ENCODE data around the gene PTOV1. TPM values are rescaled to one million over a fixed set of nuclear protein-coding genes. Genes with fewer than 3 reads are reported as not detected.

Gene PTOV1
- polyA plus RNA-seq, 3 donors, result 278 to 373 (median 349) TPM

DNA sequence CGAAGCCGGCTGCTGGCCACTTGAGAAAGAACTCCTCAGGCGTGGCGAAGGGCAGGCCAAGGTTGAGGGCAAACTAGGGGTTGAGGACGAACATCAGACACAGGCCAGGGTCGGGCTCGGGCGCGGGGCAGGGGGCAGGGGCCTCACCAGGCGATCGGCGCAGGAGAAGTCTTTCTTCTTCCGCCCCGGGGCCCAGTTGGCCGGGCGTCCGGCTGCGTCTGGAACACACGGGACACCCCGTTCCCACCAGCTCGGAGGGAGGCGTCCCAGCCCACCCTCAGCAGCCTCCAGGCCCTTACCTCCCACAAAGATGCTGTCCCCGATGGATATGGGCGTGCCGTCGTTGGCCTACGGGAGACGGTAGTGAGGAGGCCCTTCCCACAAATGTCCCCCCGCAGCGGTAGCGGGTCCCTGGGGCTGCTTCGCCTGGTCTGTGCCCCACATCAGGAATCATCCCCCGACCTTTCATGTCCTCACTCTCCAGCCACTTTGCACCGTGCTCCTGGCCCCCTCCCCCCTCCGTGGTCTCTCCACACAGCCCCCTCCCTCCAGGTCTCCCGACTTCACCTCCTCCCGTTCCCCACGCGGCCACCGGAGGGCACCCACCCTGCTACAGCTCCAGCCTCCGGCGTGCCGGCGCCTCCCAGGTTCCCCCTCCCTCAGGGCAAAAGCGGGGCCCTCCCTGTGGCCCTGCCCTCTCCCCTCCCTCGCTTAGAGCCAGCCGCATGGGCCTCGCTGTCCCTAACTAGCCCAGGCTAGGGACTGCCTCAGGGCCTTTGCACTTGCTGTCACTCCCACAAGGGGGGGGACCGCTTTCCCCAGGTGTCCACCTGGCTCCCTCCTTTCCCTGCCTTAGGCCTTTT is 11.7 kb downstream of the PTOV1 start:
- DNase-seq (ENCODE audit: extremely low read depth in 1 of 11, low read depth in 9 of 11, low spot score in 4 of 11), result no peak

DNA sequence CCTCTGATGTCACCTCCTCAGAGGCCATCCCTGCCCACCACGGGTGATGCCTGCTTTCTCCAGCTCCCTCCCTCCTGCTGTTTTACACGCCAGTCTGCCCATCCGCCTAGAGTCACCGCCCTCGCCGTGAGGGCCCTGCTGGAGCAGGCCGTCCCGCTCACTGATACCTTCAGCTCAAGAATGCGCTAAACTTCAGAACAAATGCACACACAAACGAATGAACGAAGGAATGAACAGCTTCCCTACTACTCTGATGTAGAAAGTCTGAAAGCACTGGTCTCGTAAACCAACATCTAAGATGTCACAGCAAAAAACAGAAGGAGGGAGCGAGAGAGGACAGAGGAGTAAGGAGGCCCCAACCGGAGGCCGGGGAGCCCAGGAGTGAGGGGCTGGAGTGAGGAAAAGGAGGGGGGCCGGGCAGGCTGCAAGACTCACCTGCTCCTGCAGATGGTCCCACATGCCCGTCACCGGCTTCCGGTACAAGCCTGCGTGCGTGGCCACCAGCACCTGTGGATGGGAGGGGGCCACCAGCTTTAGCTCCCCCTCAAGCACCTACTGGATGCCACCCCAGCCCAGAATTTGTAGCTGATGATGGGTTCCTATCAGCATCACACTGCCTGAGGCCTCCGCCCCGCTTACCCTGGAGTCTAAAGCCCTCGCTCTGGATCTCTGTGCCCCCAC is 12.4 kb downstream of the PTOV1 start:
- DNase-seq (ENCODE audit: extremely low read depth in 1 of 11, low read depth in 9 of 11, low spot score in 4 of 11), result no peak

DNA sequence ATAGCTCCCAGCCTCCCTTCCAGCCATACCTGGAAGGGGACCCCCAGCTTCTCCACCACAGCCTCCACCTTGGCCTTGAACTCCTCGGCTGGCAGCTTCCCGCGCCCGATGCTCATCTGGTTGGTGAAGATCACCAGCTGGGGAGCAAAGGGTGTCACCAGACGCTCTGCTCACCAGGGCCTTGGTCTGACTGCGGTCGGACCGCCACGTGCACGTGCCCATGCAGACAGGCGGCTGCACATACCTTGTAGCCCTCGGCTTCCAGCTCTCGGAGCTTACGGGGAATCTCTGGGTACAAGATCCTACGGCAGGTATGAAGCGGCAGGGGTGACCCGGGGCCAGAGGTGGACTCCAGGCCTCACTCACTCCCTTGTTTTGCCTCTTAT is 13.0 kb downstream of the PTOV1 start:
- DNase-seq (ENCODE audit: extremely low read depth in 1 of 11, low read depth in 9 of 11, low spot score in 4 of 11), result no peak

DNA sequence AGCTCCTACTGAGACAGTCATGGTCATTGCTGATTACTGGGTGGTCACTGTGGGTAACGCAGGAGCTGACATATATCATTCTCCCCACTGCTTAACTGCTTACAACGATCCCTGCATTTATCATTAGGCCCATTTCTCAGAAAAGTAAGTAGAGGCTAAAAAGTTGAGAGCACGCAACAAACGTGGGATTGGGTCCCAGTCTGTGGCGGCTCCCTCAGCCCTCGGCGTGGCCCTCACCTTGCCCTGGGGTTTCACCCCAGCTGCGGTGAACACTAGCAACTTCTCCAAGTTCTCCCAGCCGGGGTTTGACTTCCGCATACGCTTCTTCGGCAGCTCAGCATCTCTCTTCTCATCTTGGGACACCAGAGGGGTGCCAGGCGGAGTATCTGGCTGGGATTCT is 13.9 kb downstream of the PTOV1 start:
- no peak for DNase-seq (ENCODE audit: extremely low read depth in 1 of 11, low read depth in 9 of 11, low spot score in 4 of 11)

DNA sequence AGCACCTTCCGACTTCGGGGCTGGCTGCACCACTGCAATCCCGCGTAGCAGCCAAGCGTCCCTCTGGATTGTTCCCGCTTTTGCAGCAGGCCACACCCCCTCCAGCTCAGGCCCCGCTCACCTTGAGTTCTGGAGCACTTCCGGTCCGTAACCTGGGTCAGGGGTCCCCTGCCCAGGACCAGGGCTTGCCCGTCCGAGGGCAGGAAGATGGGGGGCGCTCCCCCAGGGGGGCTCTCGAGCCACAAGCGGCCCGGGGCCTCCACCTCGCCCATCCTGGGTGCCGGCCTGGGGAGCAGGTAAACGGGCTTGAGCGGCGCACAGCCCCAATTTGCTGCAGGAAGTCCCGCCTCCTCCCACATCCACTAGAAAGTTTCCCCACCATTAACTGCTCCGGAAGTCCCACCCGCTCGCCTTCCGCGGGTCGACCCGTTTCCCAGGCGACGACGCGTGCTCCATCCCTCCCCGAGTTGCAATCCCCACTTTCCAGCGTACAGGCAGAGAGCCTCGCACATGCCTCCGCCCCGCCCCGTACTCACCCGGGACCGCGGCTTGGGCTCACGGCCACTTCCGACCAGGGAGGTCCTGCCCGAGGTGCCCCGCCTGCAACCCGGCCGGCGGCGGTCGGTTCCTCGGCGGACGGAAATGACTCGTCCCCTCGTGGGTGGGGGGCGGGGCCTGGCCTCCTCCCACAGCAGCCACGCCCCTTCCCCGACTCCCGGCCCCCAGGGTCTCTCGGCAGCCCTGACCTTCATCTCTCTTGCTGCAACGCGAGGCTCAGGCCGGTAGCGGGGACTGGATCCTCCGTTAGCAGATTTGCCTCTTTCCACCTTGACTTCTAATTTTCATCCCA is 16.2 kb downstream of the PTOV1 start, which contains the start of gene PNKP:
TSS of gene PNKP (minus strand) at position 644 of the 850 bp plus-strand sequence. CDS start at position 272, 372 bp downstream.
- peak in 10 of 11 donors; percentile 79 to 90 (median 88) for DNase-seq (ENCODE audit: extremely low read depth in 1 of 11, low read depth in 9 of 11, low spot score in 4 of 11)

DNA sequence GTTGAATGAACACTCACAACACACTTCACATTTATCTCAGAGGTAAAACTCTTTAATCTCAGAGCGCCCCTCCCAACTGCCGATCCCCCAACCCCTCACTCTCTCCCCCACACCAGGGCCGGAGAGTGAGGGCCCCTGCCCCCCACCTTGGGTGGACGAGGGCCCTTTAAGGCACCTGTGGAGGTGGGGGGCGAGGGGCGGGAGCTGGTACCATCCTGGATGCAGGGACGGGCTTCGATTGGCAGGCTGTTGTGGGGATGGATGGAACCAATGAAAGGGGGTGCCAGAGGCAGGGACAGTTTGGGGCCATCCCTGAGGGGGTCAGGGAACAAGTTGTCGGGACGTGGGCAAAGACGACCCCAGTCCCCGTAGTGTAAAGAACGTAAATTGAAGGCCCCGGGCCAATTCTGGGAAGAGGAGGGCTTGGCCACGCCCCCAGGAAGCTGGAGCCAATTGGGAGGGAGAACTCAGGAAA is 18.1 kb downstream of the PTOV1 start:
- no peak for DNase-seq (ENCODE audit: extremely low read depth in 1 of 11, low read depth in 9 of 11, low spot score in 4 of 11)

DNA sequence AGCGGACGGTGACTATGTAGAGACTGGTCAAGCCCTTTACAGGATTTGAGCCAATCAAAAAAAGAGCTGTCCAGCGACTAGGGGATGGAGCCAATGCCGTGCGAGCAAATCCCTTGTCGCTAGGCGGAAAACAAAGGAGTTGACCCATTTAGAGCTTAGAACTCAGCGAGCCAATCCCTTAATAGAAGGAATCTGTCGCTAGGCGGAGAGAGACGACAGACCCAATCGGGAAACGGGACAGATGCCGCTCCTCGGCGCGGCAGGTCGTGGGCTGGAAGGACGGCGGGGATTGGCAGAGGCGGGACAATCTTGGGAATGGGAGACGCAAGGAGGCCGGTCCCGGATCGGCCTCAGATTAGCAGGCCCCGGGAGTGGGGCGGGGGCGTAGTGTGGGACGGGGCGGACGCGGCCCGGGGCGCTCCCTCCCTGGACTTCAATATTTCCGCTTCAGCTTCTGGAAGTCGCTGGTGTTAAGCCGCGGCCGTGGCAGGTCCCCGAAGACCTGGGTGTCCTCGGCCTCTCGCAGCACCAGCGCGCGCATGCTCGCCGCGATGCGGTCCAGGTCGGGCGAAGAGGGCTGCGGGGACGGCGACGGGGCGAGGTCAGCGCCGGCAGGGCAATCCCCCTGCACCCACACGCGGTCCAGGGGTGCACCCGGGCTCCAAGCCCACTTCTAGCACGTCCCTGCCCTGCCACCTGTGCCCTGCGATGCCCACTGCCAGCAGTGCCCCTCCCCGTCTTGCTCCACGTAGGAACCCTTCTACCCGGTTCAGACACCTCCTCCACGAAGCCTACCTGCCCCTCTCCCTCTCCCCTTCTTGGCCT is 18.7 kb downstream of the PTOV1 start:
- DNase-seq (ENCODE audit: extremely low read depth in 1 of 11, low read depth in 9 of 11, low spot score in 4 of 11), result peak; percentile 95 to 100 (median 99)

DNA sequence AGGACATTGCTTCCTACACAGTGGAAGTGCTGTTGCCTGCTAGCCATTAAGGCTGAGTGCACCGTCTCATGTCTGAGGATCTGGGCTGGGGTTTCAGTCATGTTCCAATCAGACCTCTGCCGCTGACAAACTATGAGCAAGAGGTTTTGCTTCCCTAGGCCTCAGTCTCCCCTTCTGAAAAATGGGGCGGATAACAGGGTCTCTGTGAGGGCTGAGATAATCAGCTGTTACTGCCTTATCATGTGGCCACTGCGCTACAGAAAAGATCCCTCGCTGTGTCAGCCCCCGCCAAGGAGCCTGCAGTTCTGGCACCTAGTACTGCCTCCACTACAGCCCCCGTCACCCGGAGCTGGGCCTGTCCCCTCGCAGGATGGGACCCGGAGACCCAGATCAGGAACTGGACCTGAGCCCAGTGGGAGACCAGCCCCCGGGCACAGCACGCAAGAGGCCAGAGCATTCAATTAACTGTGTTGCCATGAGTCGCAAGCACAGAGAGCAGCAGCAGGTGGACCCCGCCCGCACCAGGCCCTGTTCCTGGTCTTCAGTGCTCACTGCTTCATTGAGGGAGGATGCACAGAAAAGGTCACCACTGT is 19.4 kb downstream of the PTOV1 start:
- no peak for DNase-seq (ENCODE audit: extremely low read depth in 1 of 11, low read depth in 9 of 11, low spot score in 4 of 11)

DNA sequence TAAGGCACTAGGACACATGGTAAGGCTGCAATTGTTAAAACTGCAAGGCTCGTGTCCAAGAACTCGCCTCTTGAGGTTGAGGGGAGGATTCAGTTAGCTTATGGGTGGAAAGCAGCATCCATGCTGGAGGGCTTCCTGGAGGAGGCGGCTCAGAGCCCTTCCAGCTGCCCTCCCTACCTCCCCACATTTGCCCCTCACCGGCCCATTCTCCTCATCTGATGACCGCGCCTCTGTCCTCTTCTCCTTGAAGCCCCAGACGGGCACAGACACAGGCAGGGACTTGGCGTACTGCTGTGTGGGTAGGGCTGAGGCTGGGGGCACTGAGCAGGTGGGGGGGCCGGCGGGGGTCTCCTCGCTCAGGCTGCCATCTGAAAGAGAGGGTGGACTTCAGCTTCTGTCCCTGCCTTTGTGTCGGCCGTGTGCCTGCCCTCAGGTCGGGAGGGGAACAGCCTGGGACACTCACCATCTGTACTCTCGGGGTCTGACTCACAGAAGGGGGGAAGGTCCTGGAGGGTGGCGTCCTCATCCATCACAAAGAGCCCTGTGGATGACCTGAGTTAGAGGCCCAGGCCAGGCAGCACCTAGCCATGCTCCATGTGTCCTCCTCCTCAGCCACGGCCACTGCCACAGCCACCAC is 20.5 kb downstream of the PTOV1 start:
- DNase-seq (ENCODE audit: extremely low read depth in 1 of 11, low read depth in 9 of 11, low spot score in 4 of 11), result no peak

DNA sequence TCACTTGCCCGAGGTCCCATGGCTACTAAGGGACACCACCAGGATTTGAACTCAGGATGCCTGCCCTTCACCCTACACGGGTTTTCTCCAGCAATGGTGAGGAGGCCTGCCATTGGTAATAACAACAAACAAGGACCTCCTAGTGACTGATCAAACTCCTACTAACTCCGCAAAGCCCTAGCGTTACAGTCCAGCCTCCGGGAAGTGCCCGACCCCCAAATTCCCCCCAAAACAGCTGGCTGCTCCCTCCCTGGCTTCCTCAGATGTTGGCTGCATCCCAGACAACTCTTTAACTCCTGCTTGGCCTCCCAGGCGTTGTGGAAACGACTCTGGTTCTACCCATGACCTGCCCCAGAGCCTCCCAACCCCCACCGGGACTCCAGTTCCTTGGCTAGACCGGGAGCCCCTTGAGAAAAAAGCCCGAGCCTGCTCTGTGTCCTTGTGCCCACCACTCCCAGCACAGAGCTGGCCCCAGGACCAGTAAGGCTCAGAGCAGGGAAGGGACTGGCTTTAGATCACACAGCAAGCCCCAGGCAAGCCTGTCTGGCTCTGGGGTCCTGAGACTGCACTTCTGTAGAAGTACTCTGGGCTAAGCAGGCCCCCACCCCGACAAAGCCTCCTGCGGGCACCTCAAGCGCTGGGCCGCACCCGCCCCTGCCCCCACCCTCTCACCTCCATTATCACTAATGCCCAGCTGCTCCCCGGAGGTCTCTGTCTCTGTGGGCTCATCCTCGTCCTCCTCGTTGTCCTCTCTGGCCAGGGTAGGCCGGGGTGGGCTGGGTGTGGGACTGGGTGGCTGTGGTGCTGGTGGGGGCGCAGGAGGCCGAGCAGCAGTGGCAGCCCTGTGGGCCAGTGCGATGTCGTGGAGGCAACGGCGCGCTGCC is 21.5 kb downstream of the PTOV1 start:
- DNase-seq (ENCODE audit: extremely low read depth in 1 of 11, low read depth in 9 of 11, low spot score in 4 of 11), result no peak

DNA sequence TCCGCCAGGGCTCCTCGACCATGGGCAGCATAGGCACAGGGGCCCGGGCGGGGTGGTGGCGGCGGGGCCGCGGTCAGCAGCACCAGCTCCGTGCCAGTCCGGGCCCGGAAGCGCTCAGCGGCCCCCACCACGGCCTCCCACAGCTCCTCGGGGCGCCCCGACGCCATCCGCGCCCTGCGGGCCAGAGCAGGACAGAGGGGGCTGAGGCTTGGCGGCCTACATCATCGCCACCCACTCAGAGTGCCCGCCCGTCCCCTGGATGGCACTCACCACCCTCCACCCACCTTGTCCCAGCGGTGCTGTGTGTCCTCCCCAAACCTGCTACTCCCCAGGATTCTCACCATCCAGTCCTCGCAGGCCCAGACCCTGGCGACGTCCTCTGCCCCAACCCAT is 22.2 kb downstream of the PTOV1 start:
- DNase-seq (ENCODE audit: extremely low read depth in 1 of 11, low read depth in 9 of 11, low spot score in 4 of 11), result no peak

DNA sequence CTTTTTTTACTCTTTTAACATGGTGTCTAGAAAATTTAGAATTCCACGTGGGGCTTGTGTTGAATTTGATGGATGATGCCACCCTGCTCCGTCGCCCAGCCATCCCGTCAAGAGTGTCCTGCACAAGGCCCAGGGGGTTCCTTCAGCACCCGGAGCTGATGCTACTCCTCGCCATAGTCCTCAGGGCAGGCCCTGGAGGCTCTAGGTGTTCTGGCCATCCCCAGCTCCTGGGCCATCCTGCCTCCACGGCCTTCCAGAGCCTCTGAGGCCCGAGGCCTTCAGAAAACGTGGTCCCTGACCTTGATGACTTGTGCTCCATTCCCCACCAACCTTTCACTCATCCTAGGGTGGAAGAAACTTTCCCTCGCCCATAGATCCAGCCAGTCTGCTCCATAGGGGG is 22.9 kb downstream of the PTOV1 start:
- no peak for DNase-seq (ENCODE audit: extremely low read depth in 1 of 11, low read depth in 9 of 11, low spot score in 4 of 11)

DNA sequence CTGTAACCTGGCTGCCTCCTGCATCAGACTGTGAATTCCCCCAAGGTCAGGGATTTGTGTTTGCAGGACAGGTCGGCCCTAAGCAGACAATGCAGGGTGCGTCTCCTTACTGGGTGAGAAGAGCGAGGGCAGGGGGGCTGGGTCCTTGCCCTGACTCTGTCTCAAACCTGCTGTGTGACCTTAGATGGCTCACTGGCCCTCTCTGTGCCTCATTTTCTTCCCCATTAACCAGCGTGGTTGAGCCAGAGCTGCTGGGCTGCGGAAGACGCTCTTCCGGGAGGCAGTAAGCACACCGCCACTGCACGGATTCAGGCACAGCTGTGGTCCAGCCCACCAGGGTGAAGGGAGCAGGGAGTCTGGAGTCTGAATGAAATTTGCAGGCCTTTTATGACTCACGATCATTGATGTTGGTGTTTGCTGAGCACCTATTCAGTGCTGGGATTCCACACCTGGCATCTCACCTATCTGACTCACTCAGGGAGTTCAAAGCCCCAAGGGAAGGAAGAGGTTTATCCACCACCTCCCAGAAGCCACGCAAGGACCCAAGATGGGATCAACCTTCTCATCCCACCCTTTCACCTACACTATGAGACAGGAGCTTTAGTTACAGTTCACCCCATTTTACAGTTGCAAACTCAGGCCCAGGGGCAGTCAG is 23.7 kb downstream of the PTOV1 start:
- no peak for DNase-seq (ENCODE audit: extremely low read depth in 1 of 11, low read depth in 9 of 11, low spot score in 4 of 11)

DNA sequence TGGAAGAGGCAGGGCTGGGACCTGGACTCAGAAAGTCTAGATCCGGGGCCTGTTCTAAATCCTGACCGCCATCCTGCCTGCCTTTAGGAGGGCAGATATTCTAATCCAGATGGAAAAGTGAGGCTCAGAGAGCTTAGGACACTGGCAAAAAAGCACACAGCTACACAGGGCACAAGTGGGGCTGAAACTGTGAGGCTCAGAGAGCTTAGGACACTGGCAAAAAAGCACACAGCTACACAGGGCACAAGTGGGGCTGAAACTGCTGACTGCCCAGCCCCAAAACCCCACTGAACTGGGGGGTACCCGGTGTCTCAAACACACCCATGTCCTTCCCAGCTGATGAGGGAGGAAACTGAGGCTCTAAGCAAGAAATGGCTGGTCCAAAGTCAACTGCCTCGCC is 24.2 kb downstream of the PTOV1 start:
- DNase-seq (ENCODE audit: extremely low read depth in 1 of 11, low read depth in 9 of 11, low spot score in 4 of 11), result no peak

DNA sequence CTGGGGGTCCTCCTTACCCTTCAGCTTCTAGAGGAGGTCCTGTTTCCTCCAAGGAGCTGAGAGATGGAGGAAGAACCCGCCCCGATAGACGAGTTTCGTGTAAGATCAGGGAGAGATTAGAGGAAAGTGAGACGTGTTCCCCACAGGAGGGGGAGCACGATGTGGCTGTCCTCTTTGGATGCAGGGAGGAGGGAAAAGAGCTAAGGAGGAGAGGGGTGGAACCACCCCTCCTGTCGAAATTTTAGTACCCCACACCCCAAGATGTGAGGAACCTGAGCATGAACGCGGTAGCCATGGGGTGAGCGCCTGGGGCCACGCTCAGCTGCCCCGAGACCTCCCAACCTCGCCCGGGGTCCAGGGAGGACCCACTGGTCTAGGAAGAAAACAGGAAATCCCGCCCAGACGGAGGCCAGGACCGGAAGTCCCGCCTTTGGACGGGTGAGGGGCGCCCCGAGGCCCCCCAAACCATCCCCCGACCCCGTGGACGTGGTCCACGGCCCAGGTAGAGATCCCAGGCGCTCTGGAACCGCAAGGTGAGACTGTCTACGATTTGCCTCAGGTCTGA is 25.0 kb downstream of the PTOV1 start:
- DNase-seq (ENCODE audit: extremely low read depth in 1 of 11, low read depth in 9 of 11, low spot score in 4 of 11), result peak in 1 of 11 donors; percentile 70

DNA sequence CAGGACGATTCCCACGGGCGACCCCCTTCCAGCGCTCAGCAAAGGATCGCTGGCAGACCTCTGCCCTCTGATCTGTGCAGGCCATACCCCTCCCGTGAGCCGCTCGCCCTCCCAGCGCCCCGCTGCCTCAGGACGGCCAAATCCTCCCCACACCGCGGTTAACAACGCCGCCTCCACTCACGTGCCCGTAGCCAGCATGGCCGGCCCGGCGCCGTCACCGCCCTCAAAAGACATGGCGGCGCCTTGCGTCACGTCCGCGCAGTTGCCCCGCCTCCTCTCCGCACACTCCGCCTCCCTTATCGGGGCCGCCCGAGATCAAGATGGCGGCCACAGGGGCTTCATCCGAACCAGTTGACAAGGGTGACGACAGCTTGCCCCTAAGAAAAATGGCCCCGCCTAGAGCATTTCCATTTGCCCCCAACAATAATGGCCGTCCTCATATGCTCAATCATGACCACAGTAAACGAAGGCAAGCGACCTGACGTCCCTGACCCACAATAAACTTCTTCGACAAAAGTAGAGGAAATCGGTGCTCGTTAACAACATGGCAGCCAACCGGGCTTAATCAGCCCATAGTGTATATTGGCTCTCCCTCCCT is 25.6 kb downstream of the PTOV1 start:
- DNase-seq (ENCODE audit: extremely low read depth in 1 of 11, low read depth in 9 of 11, low spot score in 4 of 11), result peak; percentile 95 to 99 (median 98)
